Fibroblast of mammary gland (primary cell): Measurements from ENCODE around the gene PKD1L1.

Experiments used
- DNase-seq: peaks from one replicate; pipeline ENCODE4 v3.0.0-alpha.2; 2010; ENCODE audit warnings: low read depth
- H3K4me3 ChIP-seq: 2 replicates; pipeline ENCODE4 v1.5.1; 2011; ENCODE audit warnings: low read depth, mild to moderate bottlenecking, low read length, moderate library complexity; ENCODE audit not compliant: control insufficient read depth
- TF ChIP-seq, protein P1 (sequence below): conservative IDR thresholded peaks from 2 replicates; pipeline ENCODE4 v1.5.1; 2011; ENCODE audit warnings: low read depth, low read length, inconsistent platforms; ENCODE audit not compliant: control insufficient read depth, insufficient read depth

PKD1L1 gene

DNA sequence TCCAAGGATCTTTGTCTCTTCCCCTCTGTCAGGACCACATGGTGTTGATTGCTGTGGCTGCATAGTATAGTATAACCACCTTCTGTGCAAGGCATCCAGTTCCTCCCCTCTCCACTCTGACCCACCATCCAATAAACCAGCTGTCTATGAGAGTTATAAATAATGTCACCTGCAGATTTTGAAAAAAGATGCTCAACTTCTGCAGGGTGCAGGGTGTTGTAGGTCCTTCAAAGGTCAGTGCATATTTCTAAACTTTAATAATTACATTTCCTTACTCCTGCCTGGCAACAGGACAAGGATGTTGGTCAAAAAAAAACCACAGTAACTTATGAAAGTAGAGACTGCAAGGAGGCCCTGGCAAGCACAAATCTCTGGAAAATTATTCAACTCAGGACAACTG, 166.2 kb downstream of the PKD1L1 start:
- DNase-seq: no peak
- TF ChIP-seq, protein P1, sequence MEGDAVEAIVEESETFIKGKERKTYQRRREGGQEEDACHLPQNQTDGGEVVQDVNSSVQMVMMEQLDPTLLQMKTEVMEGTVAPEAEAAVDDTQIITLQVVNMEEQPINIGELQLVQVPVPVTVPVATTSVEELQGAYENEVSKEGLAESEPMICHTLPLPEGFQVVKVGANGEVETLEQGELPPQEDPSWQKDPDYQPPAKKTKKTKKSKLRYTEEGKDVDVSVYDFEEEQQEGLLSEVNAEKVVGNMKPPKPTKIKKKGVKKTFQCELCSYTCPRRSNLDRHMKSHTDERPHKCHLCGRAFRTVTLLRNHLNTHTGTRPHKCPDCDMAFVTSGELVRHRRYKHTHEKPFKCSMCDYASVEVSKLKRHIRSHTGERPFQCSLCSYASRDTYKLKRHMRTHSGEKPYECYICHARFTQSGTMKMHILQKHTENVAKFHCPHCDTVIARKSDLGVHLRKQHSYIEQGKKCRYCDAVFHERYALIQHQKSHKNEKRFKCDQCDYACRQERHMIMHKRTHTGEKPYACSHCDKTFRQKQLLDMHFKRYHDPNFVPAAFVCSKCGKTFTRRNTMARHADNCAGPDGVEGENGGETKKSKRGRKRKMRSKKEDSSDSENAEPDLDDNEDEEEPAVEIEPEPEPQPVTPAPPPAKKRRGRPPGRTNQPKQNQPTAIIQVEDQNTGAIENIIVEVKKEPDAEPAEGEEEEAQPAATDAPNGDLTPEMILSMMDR: no peak

DNA sequence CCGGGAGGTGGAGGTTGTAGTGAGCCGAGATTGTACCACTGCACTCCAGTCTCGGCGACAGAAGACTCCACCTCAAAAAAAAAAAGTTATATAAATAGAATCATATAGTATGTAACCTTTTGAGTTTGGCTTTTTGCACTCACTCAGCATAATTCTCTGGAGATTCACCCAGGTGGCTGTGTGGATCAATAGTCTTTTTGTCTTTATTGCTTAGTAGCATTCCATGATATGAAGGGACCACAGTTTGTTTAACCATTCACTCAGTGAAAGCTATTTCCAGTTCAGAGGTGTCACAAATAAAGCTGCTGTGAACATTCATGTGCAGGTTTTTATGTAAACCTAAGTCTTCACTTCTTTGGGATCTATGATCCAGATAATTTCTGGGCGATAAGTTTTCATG, 167.7 kb downstream of the PKD1L1 start:
- no peak overlapping the region for H3K4me3 ChIP-seq
- no peak for DNase-seq
- TF ChIP-seq, protein P1: no peak

More for the DNA sequence above, 166.2 kb downstream of the PKD1L1 start:
- no peak overlapping the region for H3K4me3 ChIP-seq

DNA sequence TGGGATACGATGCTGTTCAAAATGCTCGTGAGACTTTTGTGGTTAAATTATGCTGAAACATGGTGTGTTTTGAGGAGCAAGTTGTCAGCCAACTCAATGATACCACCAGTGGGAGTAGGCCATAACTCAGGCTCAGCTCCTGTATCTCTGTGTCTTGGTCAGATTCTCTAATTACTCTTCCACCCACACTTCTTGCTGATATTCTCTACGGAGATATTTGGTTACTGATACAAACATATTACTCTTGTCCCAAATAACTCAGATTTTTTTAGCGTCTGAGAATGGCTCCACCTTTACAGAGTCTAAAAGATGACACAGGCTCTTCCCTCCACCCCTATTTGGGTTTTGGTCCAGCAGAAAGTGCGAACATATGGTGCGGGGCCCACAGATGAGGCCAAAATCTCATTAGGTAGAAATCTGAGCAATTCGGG, 168.9 kb downstream of the PKD1L1 start:
- TF ChIP-seq, protein P1: no peak
- H3K4me3 ChIP-seq: no peak overlapping the region
- peak; percentile 33 for DNase-seq

DNA sequence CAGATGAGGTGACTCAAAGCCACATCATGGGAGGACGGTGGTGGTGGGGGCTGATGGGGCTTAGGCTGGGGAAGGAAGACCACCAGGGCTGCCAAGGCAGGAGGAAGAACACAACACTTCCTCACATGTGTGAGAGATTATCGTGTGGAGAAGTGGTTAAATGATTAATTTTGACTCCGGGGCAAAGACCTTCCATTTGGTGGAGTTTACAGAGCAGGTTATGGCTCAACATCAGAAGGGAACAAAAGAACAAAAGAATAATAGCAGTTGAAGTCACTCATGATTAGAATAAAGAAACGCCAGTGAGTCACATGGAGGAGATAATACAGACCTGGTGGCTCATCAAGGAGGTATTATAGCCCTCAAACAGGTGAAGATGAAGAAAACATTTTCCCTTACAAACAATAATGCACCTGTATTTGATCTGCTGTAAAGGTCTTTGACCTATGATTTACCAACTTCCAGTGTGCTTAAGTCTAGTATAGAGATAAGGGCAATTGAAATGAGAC, 170.1 kb downstream of the PKD1L1 start:
- TF ChIP-seq, protein P1: no peak
- no peak overlapping the region for H3K4me3 ChIP-seq
- DNase-seq: no peak

DNA sequence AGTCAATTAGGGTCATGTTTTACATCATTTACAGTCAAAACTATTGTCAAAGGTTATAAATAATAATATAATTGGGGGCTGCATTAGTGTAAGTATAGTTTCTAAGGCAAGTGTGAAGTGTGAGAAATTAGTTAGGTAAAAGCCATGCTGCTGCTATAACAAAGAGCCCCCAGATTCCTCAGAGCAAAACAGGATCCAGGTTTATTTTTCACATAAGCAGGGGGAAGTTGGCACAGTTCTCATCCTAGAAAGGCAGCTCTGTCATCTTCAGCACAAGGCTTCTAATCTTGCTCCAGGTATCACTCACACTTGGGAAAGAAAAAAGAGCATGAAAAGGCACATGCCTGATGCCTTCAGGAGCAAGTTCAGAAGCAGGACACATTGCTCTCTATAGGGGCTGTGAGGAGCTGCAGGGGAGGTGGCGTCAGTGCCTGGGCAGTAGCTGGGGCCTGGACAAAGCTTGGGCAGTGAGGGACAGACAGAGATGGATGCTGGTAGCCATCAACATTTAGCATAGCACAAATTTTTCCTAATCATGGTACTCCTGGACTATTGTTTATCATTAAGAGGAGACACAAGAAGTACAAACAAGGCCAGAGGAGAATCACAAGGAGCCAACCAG, 170.6 kb downstream of the PKD1L1 start:
- TF ChIP-seq, protein P1: no peak
- DNase-seq: no peak
- H3K4me3 ChIP-seq: no peak overlapping the region

DNA sequence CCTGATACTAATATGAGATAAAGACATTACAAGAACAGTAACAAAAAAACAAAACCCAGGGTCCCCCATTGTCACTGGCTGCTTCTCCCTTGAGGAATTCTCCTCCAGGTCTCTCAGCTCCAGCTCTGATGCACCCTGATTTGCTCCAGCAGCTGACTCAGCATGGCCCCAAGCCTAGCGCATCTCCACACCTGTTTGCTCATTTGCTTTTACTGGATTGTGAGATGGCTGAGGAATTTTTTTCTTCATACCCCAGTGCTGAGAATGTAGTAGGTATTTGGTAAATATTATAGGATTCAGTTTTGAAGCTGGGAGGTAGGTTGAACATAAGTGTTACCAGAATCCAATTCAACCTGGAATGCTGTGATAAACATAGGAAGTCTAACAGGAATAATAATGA, 171.9 kb downstream of the PKD1L1 start:
- no peak for DNase-seq
- TF ChIP-seq, protein P1: no peak
- H3K4me3 ChIP-seq: no peak overlapping the region
